Neural progenitor cell (in vitro differentiated cells): ENCODE data around the gene PHF19. TPM values are rescaled to one million over a fixed set of nuclear protein-coding genes. Genes with fewer than 3 reads are reported as not detected.

Source experiments
- DNase-seq: peaks from one replicate; pipeline ENCODE4 v3.0.0-alpha.2; 2016; ENCODE audit warnings: low spot score
- H2AFZ ChIP-seq: fragments of 200-600 bp; sonication (generic); replicated peaks from 2 replicates; pipeline ENCODE4 v1.6.1; 2016; ENCODE audit warnings: antibody characterized with exemption
- H3F3A ChIP-seq: fragments of 200-600 bp; sonication (generic); 2 replicates; pipeline ENCODE4 v1.6.1; 2016; ENCODE audit warnings: antibody characterized with exemption, low read depth
- H3K27ac ChIP-seq: fragments of 200-600 bp; sonication (generic); 2 replicates; pipeline ENCODE4 v1.5.1; 2016; ENCODE audit warnings: mild to moderate bottlenecking
- H3K27me3 ChIP-seq: fragments of 200-600 bp; sonication (generic); 2 replicates; pipeline ENCODE4 v1.6.1; 2016; ENCODE audit warnings: mild to moderate bottlenecking, moderate library complexity
- H3K36me3 ChIP-seq: fragments of 200-600 bp; sonication (generic); 2 replicates; pipeline ENCODE4 v1.5.1; 2016
- H3K4me1 ChIP-seq: fragments of 200-600 bp; sonication (generic); 2 replicates; pipeline ENCODE4 v1.6.1; 2016; ENCODE audit warnings: mixed run types
- H3K4me2 ChIP-seq: fragments of 200-600 bp; sonication (generic); 2 replicates; pipeline ENCODE4 v1.6.1; 2016
- H3K4me3 ChIP-seq: fragments of 200-600 bp; sonication (generic); 2 replicates; pipeline ENCODE4 v1.5.1; 2016
- H3K79me2 ChIP-seq: fragments of 200-600 bp; sonication (generic); 2 replicates; pipeline ENCODE4 v1.6.1; 2016; ENCODE audit warnings: low read depth
- H3K9ac ChIP-seq: fragments of 200-600 bp; sonication (generic); 2 replicates; pipeline ENCODE4 v1.6.1; 2016
- H3K9me3 ChIP-seq: fragments of 200-600 bp; sonication (generic); 2 replicates; pipeline ENCODE4 v1.5.1; 2016; ENCODE audit warnings: low read depth
- H4K20me1 ChIP-seq: fragments of 200-600 bp; sonication (generic); 2 replicates; pipeline ENCODE4 v1.6.1; 2016; ENCODE audit warnings: low read depth
- H3K27ac Mint-ChIP-seq: 3 replicates; pipeline ENCODE4 v1.8.0; 2021; ENCODE audit warnings: mixed read lengths
- H3K27me3 Mint-ChIP-seq: 2 replicates; pipeline ENCODE4 v1.8.0; 2022; ENCODE audit warnings: low read depth, mild to moderate bottlenecking, inconsistent platforms, moderate library complexity, mixed read lengths; ENCODE audit not compliant: insufficient read depth
- H3K36me3 Mint-ChIP-seq: 3 replicates; pipeline ENCODE4 v1.8.0; 2021; ENCODE audit warnings: mixed read lengths
- H3K4me1 Mint-ChIP-seq: 3 replicates; pipeline ENCODE4 v1.8.0; 2021; ENCODE audit warnings: mixed read lengths
- H3K4me3 Mint-ChIP-seq: 3 replicates; pipeline ENCODE4 v1.8.0; 2021; ENCODE audit warnings: mild to moderate bottlenecking, moderate library complexity, mixed read lengths
- H3K9me3 Mint-ChIP-seq: 3 replicates; pipeline ENCODE4 v1.8.0; 2020; ENCODE audit warnings: mixed read lengths
- EZH2 ChIP-seq: fragments of 200-600 bp; sonication (generic); IDR thresholded peaks from 2 replicates; pipeline ENCODE4 v1.6.1; 2017; ENCODE audit warnings: antibody characterized with exemption, mild to moderate bottlenecking, moderate library complexity
- EZH2phosphoT487 ChIP-seq: fragments of 200-600 bp; sonication (generic); IDR thresholded peaks from 2 replicates; pipeline ENCODE4 v1.6.1; 2017; ENCODE audit warnings: antibody characterized with exemption
- total RNA-seq: library from RNA; depleted of rRNA; stranded (reverse); fragments of >200 nt; gene quantifications from 2 replicates; pipeline ENCODE4 v1.2.3, GENCODE V29; 2015; ENCODE audit warnings: low replicate concordance
- TF ChIP-seq, protein P1 (sequence below): fragments of 200-600 bp; sonication (generic); IDR thresholded peaks from 2 replicates; pipeline ENCODE4 v1.5.1; 2017; ENCODE audit warnings: antibody characterized with exemption, mild to moderate bottlenecking

Gene PHF19
- total RNA-seq, 1 donor from 2014 or later: 45.1 TPM

DNA sequence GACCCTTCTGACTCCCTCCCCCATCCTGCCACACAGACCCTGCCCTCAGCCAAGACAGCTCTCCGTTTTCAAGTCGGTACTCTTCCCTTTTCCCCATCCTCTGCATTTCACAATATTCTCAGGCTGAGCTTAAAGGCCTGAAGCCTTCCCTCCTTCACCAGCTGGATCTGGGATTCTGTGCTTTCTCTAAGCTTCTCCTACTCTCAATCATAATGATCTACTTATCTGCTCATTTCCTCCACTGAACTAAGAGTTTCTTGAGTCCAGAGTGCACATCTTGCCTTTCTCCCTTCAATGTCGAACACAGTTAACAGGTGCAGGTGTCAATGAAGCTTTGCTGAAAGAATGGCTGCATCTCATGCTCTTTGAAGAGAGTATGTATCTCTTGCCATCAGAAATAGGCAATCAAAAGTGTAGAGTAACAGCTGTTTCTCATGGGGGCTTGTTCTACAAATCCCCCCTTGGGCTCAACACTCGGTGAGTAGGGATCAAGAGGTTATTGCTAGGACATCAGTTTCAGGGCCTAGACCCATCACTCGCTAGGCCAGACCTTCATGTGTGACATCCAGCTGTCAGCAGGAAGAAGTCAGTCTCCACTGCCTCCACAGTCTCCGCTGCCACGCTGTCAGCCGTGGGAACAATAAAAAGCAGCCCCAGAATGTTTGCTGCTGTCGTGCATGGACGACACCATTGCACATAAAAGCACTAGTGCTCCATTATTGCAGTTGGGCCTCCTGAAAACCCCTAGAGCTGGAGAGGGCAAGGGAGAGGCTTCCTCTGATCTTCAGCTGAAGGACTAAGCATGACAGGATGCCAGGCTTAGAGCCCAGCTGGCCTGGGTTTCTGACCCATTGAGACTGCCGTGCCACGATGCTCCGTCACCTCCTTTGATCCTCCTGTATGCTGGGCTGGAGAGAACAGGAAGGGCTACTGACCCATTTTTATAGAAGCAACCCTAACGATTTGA lies 25.9 kb upstream of the PHF19 start:
- no peaks in the 10 kb centered on the region for H4K20me1 ChIP-seq
- no peak overlapping the region for H3K9ac ChIP-seq

DNA sequence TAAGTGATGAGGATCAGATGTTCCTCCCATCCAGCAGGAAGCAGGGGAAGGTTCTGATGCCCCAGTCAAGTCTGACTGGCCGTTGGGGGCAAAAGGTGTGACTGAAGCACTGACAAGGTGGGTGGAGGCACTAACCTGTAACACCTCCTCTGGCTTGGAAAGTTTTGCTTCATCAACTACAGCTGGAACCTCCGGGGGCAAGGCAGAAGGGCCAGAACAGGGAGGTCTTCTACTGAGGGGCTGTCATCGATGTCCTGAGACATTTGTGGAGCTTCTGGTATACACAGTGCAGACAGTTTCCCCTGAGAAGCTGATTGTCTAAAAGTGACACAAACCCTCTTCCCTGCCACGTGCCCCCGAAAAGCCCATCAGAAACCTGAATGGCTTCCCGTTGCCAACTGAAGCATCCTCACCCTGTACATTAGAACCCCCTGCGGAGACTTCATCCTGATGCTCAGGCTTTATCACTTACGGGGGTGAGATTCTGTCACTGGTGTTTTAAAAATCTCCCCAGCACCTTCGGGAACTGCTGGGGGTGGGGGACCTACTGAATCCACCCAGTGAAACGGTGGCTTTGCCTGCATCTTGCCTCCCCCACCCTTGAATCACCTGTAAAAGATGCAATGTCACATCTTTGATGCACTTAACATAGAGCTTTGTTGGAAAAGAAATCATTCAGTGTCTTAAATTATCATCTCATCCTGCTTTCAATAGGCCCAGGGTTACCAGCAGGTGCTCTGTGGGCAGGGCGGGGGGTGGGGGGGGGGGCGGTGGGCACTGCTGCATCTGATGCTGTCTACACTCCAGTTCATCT lies 25.0 kb upstream of the PHF19 start:
- Histone ChIP-seq H3K4me3 (no peak overlapping the region), H3K27me3 (no peaks in the 10 kb centered on the region), H3K9ac (no peak overlapping the region), H3F3A (no peaks in the 10 kb centered on the region), H4K20me1 (no peaks in the 10 kb centered on the region), H3K79me2 (no peaks in the 10 kb centered on the region), H3K27ac (no peak overlapping the region), H3K9me3 (no peaks in the 10 kb centered on the region), H3K4me2 (no peak overlapping the region), H3K4me1 (no peaks in the 10 kb centered on the region), H3K36me3 (no peaks in the 10 kb centered on the region), H2AFZ (no peak overlapping the region)
- Mint-ChIP-seq H3K9me3 (no peaks in the 10 kb centered on the region), H3K4me1 (peaks cover 7% of the 10 kb centered on the region), H3K27me3 (peaks cover 3% of the 10 kb centered on the region), H3K36me3 (no peaks in the 10 kb centered on the region), H3K4me3 (no peak overlapping the region), H3K27ac (no peak overlapping the region)
- TF ChIP-seq EZH2phosphoT487 (no peak), EZH2 (no peak)
- TF ChIP-seq, protein P1, sequence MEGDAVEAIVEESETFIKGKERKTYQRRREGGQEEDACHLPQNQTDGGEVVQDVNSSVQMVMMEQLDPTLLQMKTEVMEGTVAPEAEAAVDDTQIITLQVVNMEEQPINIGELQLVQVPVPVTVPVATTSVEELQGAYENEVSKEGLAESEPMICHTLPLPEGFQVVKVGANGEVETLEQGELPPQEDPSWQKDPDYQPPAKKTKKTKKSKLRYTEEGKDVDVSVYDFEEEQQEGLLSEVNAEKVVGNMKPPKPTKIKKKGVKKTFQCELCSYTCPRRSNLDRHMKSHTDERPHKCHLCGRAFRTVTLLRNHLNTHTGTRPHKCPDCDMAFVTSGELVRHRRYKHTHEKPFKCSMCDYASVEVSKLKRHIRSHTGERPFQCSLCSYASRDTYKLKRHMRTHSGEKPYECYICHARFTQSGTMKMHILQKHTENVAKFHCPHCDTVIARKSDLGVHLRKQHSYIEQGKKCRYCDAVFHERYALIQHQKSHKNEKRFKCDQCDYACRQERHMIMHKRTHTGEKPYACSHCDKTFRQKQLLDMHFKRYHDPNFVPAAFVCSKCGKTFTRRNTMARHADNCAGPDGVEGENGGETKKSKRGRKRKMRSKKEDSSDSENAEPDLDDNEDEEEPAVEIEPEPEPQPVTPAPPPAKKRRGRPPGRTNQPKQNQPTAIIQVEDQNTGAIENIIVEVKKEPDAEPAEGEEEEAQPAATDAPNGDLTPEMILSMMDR: no peak
- DNase-seq: no peak

More for the DNA sequence above, 25.9 kb upstream of the PHF19 start:
- Mint-ChIP-seq H3K4me3 (no peak overlapping the region), H3K36me3 (no peaks in the 10 kb centered on the region), H3K27ac (no peak overlapping the region), H3K9me3 (no peaks in the 10 kb centered on the region), H3K27me3 (peaks cover 3% of the 10 kb centered on the region), H3K4me1 (peaks cover 7% of the 10 kb centered on the region)
- no peaks in the 10 kb centered on the region for H3F3A ChIP-seq
- no peak overlapping the region for H3K4me2 ChIP-seq
- no peak overlapping the region for H2AFZ ChIP-seq
- no peak overlapping the region for H3K27ac ChIP-seq
- no peaks in the 10 kb centered on the region for H3K36me3 ChIP-seq
- no peaks in the 10 kb centered on the region for H3K27me3 ChIP-seq
- no peaks in the 10 kb centered on the region for H3K79me2 ChIP-seq
- no peaks in the 10 kb centered on the region for H3K9me3 ChIP-seq
- DNase-seq: no peak
- H3K4me3 ChIP-seq: no peak overlapping the region
- TF ChIP-seq EZH2phosphoT487 (no peak), EZH2 (no peak)
- TF ChIP-seq, protein P1: no peak
- H3K4me1 ChIP-seq: no peaks in the 10 kb centered on the region

DNA sequence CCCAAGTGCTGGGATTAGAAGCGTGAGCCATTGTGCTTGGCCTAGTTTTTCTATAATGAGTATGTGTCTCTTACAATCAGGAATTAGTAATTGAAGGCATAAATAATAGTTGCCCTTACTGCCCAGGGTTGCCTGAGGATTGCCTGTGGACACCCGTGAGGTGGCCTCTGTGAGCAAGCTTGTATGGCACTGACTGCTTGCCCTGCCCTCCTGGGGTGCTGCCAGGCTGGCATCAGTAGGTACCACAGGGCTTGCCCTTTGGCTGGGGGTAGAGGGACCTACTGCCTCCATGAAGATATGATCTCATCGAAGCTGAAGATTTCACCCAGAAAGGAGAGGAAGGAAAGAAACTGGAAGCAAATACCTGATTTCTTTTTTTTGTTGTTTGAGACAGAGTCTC lies 23.8 kb upstream of the PHF19 start:
- Histone ChIP-seq H4K20me1 (no peaks in the 10 kb centered on the region), H3K27me3 (no peaks in the 10 kb centered on the region), H3F3A (no peaks in the 10 kb centered on the region), H3K4me3 (no peak overlapping the region), H2AFZ (no peak overlapping the region), H3K9ac (no peak overlapping the region), H3K36me3 (no peaks in the 10 kb centered on the region), H3K79me2 (no peaks in the 10 kb centered on the region), H3K4me2 (no peak overlapping the region), H3K4me1 (no peaks in the 10 kb centered on the region), H3K27ac (no peak overlapping the region), H3K9me3 (no peaks in the 10 kb centered on the region)
- Mint-ChIP-seq H3K27ac (no peak overlapping the region), H3K4me1 (peaks cover 7% of the 10 kb centered on the region), H3K4me3 (no peak overlapping the region), H3K27me3 (peaks cover 3% of the 10 kb centered on the region), H3K36me3 (no peaks in the 10 kb centered on the region), H3K9me3 (no peaks in the 10 kb centered on the region)
- DNase-seq: no peak
- TF ChIP-seq EZH2 (no peak), EZH2phosphoT487 (no peak)
- TF ChIP-seq, protein P1: no peak
